Psoas muscle (tissue), 8 donors: ENCODE results near the gene TMEM120A. TPM values are rescaled to one million over a fixed set of nuclear protein-coding genes. Genes with fewer than 3 reads are reported as not detected.

ENCODE experiments used
- ATAC-seq, 4 donors: fragments of 200-7000 bp; cut with Tn5 transposase; one replicate each; pipeline ENCODE4 v1.9.1; 2020; ENCODE audit warnings: moderate library complexity in 3 of 4, mild to moderate bottlenecking in 2 of 4
- DNase-seq, 2 donors: peaks; one replicate each; pipeline ENCODE4 v3.0.0-alpha.2; 2020
- H3K27ac ChIP-seq: fragments of 200-600 bp; one replicate; pipeline ENCODE4 v1.8.0; 2022
- H3K27me3 ChIP-seq, 3 donors: fragments of 200-600 bp in 1 of 3; one replicate each; pipeline versions ENCODE4 v1.6.1 to v1.8.0; 2013 to 2022; ENCODE audit warnings: low read length in 2 of 3, mild to moderate bottlenecking in 2 of 3, moderate library complexity in 1 of 3; ENCODE audit not compliant: insufficient read depth in 3 of 3
- H3K36me3 ChIP-seq, 2 donors: fragments of 200-600 bp in 1 of 2; one replicate each; pipeline versions ENCODE4 v1.6.1 to v1.8.0; 2013 to 2022; ENCODE audit warnings: low read depth in 1 of 2, mild to moderate bottlenecking in 1 of 2, moderate library complexity in 1 of 2; ENCODE audit not compliant: insufficient read depth in 1 of 2
- H3K4me1 ChIP-seq: fragments of 200-600 bp; one replicate; pipeline ENCODE4 v1.8.0; 2022
- H3K4me3 ChIP-seq: fragments of 200-600 bp; one replicate; pipeline ENCODE4 v1.8.0; 2022; ENCODE audit warnings: mild to moderate bottlenecking
- H3K9me3 ChIP-seq: fragments of 200-600 bp; one replicate; pipeline ENCODE4 v1.8.0; 2022
- CTCF ChIP-seq: fragments of 200-600 bp; IDR thresholded peaks from one replicate; pipeline ENCODE4 v1.8.0; 2022; ENCODE audit warnings: antibody characterized with exemption
- WGBS, 3 donors: extraction: QIAGEN DNeasy Blood & Tissue Kit; methylation state at CpG; one replicate each; pipeline versions ENCODE4 v1.1.6 to v1.1.7; 2013; 5-methylcytosine and 5-hydroxymethylcytosine counted together
- intact Hi-C, 2 donors: fragments of 100-400 bp; cut with DNase I; formaldehyde crosslinking; loops; one replicate each; pipeline versions ENCODE4 v1.11.0 to v1.14.2; 2022
- polyA plus RNA-seq, 3 donors: library from polyadenylated mRNA; stranded (reverse); fragments of 200-250 nt; gene quantifications; one replicate each; pipeline ENCODE4 v1.2.3, GENCODE V29; 2013
- total RNA-seq, 4 donors: library from RNA; stranded (reverse); fragmentation: NEBNext Ultra II Directional in 2 of 4; extraction: Animal tissue kit (Norgen Biotek cat#: 25700) in 2 of 4; gene quantifications; one replicate each; pipeline versions ENCODE4 v1.2.1 to v1.2.4, GENCODE V29; 2021 to 2023
- donor health status: healthy with polysubstance abuse.
- donor health status: DM: no; HTN: no; CAD: no; lungs with moderate emphysema.
- donor health status: Bipolar disorder and iron deficiency.
- donor health status: healthy.
- donor health status: DM: yes; HTN: yes; CAD: no.
- donor health status: DM: no; HTN: no; CAD: no.
- donor health status: DM: no; HTN: no; CAD: no.
- donor health status: DM: yes; HTN: yes; CAD: no.

Gene TMEM120A
- total and polyA plus RNA-seq, 7 donors = 70.1 to 185 (median 103) TPM

GRCh38 chr7:75962607-75963380 lies 31.6 kb downstream of the TMEM120A start:
- Histone ChIP-seq H3K4me1 (peaks cover 52% of the 10 kb centered on the region), H3K27me3 (no peaks in the 10 kb centered on the region), H3K4me3 (no peak overlapping the region), H3K36me3 (peaks cover 0 to 23% of the 10 kb centered on the region in 2 donors), H3K27ac (peak overlapping the region; percentile 70), H3K9me3 (no peaks in the 10 kb centered on the region)
- peak in 1 of 2 donors; percentile 64 for DNase-seq
- no peak for TF ChIP-seq CTCF
- 28 to 40% (median 30%) methylated on average over 18 of the region's 18 CpGs for WGBS, 3 donors
- intact Hi-C loops = loop anchor here (5.0 kb wide), 1 partner anchor 45 kb away; the partner anchor contains the start of gene POR (in 2 of the 2)
- ATAC-seq = peak in 3 of 4 donors; percentile 27 to 65 (median 45)

- H3K4me1 ChIP-seq = peaks cover 43% of the 10 kb centered on the region
- intact Hi-C loops = loop anchor here (5.0 kb wide), 1 partner anchor 44 kb away; the partner anchor contains the start of gene POR (in 2 of the 2)
- DNase-seq (no peak), ATAC-seq (no peak)
- no peaks in the 10 kb centered on the region for H3K9me3 ChIP-seq
- H3K27ac ChIP-seq = no peak overlapping the region
- H3K27me3 ChIP-seq = no peaks in the 10 kb centered on the region
- peaks cover 0 to 33% of the 10 kb centered on the region in 2 donors for H3K36me3 ChIP-seq
- peak; percentile 10 for TF ChIP-seq CTCF
- WGBS, 3 donors = 74 to 89% (median 78%) methylated on average over 7 of the region's 7 CpGs
- H3K4me3 ChIP-seq = no peak overlapping the region
Measured at GRCh38 chr7:75961218-75961617, 33.2 kb downstream of the TMEM120A start.

- no peak overlapping the region for H3K27ac ChIP-seq
- DNase-seq (no peak), ATAC-seq (no peak)
- peaks cover 0 to 33% of the 10 kb centered on the region in 2 donors for H3K36me3 ChIP-seq
- TF ChIP-seq CTCF = no peak
- H3K9me3 ChIP-seq = no peaks in the 10 kb centered on the region
- peaks cover 43% of the 10 kb centered on the region for H3K4me1 ChIP-seq
- intact Hi-C loops = loop anchor here (5.0 kb wide), 1 partner anchor 43 kb away; the partner anchor contains the start of gene POR (in 2 of the 2)
- no peak overlapping the region for H3K4me3 ChIP-seq
- WGBS, 3 donors = 97 to 98% (median 97%) methylated on average over 6 of the region's 6 CpGs
- no peaks in the 10 kb centered on the region for H3K27me3 ChIP-seq
Measured at GRCh38 chr7:75960372-75960771, 34.0 kb downstream of the TMEM120A start.

GRCh38 chr7:75958802-75959543 lies 35.4 kb downstream of the TMEM120A start:
- TF ChIP-seq CTCF = no peak
- Histone ChIP-seq H3K36me3 (peaks cover 0 to 43% of the 10 kb centered on the region in 2 donors), H3K4me1 (peaks cover 43% of the 10 kb centered on the region), H3K27me3 (no peaks in the 10 kb centered on the region), H3K9me3 (no peaks in the 10 kb centered on the region), H3K27ac (no peak overlapping the region), H3K4me3 (no peak overlapping the region)
- ATAC-seq (no peak), DNase-seq (no peak)
- intact Hi-C loops = loop anchor here in 1 of 2 donors (10.0 kb wide), 1 partner anchor 46 kb away; no protein-coding TSS in a partner anchor
- WGBS, 3 donors = 93 to 96% (median 95%) methylated on average over 9 of the region's 9 CpGs
